NCI-H82 (cell line): ENCODE results near the gene PALLD.

Experiments
- DNase-seq: peaks from one replicate; lab custom pipeline; 2025; lab: John Stamatoyannopoulos, UW

The PALLD gene

DNA sequence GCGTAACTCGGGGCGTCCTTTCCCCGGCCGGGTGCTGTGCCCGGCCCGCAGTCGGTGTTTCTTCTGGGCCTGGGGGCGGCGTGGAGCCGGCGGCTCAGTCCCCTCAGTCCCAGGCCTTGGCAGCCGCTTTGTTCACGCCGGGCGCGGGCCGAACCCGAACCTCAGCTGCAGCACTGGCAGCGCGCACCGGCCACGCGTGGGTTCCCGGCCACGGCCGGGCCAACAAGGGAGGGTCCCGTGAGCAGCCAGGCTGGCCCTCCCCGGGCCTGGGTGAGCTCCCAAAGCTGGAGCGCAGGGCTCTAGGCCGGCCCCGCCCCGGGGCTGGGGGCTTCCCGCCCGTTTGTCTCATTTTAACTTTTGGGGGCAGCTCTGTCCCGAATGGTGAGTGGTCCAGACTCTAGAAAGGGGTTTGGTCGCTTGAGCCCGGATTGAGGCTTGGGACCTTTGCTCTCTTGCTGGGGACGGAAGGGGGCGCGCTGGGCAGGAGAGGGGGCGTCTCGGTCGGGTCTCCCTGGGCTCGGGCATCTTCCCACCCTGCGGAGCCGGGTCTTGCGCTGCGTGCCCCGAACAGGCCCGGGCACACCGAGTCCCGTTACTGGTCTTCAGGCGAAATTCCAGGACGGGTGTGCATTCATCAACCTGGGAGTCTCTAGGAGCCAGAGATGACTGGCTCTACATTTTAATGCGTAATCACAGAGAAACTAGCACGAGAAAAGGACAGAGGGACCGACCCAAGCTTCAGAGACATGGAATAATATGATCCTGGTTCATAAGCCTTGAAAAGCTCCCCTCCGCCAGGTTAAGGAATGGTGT lies 336.1 kb downstream of the PALLD start:
- peak; percentile 21 for DNase-seq

DNA sequence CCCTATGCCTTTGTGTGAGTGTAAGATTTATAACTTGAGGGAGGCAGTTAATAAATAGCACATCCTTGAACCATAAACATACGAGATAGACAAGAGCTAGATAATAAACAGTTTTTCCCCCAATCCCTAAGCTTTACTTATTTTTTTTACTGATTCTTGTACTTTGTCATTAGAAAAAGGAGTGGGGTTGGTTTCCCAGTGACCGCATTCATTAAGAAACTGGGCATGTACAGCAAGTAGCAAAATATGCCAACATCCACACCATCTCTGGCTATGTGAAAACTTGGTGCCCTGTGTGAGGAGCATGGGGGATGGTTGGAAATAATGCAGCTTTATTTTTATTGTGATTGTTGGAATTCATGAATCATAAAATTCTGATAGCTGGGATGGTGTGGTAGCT lies 337.0 kb downstream of the PALLD start:
- DNase-seq, result no peak

GRCh38 chr4:168835880-168836454 lies 339.1 kb downstream of the PALLD start:
- no peak for DNase-seq

DNA sequence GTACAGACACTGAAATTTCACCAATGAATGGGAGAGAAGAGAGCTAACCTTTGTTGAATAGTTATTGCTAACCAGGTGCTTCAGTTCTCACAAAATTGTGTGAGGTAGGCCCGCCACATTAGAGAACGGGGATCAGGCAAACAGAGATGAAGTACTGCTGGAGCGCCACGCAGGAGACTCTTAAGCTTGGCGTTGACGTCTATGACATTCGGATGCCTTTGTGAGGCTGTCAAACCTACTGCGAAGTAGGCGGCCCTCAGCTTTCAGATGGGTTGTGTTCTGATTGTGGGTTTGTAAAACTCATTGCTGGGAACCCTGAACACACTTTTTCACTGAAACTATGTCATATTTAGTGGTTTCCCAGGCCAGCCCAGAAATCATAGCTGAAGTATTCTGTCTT lies 339.6 kb downstream of the PALLD start:
- DNase-seq, result no peak

- no peak for DNase-seq
Observed at GRCh38 chr4:168837922-168838321, 341.1 kb downstream of the PALLD start.

GRCh38 chr4:168839758-168840391 lies 343.0 kb downstream of the PALLD start:
- DNase-seq, result no peak

DNA sequence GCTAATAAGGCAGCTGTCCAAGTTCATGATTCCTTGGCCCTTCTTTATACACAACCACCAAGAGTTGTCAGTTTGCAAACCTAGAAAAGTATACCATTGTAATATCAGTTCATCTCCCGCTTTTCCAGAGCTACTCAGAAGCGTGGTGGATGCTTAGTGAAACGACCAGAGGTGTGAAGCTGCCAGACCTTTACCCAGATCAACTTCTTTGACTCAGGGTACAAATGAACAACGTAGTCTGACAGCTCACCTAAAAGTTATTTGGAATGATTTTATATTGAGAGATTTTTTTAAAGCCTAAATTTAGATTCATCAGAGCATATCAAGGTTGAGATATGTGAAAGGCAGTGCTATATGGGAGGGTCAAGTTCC lies 343.5 kb downstream of the PALLD start:
- no peak for DNase-seq

DNA sequence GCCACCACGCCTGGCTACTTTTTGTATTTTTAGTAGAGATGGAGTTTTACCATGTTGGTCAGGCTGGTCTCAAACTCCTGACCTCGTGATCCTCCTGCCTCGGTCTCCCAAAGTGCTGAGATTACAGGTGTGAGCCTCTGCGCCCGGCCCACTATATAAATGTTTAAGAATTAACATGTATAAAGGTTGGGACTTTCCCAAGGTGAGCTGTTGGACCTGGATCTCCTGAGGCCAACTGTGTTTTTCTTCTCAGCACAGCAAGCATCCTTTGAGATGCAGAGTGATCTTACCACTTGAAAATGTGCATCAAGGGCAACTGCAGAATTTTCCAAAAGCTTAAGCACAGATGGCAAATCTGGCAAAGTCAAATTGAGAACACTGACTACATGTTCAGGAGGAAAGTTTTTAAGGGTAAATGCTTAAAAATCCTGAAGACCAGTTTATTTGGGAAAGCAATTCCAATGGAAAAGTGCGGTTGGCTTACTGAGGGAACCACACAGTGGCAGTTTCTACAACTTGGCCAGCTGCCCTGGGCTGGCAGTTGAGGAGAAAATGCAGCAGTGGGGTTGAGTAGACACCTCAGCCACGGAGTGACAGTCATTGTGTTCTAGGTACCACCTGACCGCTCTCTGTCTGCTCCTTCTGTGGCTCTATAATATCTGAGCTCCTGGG lies 344.3 kb downstream of the PALLD start:
- DNase-seq, result no peak

DNA sequence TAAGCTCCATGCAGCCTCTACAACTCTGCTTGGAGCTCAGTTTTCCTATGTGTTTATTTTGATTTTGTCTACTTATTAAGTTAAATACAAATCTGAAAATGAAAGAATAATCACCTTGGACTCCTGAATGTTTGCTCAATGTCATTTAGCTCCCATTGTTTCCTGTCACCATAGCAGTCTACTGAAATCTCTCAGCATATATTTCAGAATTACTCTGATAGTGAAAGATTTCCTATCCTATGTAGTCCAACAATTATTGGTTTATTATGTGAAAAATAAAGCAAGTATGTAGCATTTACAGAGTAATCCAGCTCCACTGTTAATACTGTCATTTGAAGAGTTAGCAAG lies 344.8 kb downstream of the PALLD start:
- no peak for DNase-seq

GRCh38 chr4:168842186-168842585 lies 345.3 kb downstream of the PALLD start:
- DNase-seq, result no peak

DNA sequence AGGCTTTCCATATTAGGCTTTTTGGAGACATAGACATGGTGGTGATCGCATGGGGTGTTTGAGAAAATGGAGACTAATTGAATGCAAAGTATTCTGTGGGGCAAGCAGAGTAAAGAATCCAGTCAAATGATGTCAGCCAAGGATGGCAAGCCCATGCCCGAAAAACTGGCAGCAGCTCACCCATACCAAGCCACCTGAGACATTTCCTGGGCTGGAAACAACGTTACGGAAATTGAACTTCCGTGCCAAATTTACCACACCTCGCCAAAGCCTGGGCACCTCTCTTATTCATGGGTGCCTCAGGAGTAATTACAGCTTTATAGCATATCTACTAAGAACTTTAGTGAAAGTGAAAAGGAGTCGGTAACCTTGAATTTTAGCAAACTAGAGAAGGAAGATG lies 346.8 kb downstream of the PALLD start:
- no peak for DNase-seq

GRCh38 chr4:168844353-168845049 lies 347.6 kb downstream of the PALLD start:
- DNase-seq, result no peak

DNA sequence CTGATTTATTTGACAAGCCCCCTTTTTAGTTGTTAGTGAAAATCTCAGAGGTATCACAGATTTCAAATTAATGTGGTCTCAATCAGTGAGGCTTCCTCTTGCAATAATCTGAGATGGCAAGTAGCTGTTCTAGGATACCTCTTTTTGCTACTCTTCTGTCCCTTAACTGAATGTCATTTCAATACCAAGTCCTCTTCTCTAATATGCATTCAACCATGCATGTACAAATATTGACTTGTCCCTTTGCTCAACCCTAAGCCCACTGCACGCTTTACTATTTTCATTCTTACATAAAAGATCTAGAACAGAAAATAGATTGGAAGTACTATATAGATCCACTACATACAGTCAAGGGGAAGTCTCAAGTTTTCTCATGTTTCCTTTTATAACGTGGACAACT lies 349.0 kb downstream of the PALLD start:
- DNase-seq, result no peak

GRCh38 chr4:168846414-168846813 lies 349.6 kb downstream of the PALLD start:
- DNase-seq, result no peak

- no peak for DNase-seq
Observed at GRCh38 chr4:168847771-168848502, 351.1 kb downstream of the PALLD start.

DNA sequence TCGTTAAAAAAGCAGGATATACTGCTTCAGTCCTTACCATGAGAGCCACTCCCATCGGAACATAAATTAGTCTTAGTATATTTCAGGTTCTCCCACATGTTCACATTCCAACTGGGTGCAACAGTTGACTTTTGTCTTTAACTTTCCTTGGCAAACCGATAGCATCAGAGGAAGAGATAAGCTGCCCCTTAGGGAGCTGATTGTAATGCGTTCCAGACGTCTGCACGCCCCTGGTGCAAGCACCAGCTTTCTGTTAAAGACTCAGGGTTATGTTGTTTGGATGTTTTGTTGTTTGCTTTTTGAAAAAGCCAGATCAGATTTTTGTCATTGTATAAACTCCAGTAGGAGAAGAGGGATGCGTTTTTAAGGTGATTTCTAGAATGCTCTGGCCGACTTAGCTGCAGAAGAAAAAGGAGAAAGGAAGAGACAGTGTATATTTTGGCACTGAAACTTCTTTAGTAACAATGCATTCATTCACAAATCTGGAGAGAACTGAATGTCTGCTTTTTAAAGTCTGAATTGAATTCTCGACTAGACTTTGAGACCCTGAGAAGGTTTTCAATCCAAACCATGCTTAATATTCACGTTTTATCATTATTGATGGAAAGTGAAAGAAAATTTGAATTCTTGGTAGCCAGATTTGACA lies 352.3 kb downstream of the PALLD start:
- peak; percentile 36 for DNase-seq

GRCh38 chr4:168849997-168850396 lies 353.1 kb downstream of the PALLD start:
- no peak for DNase-seq

DNA sequence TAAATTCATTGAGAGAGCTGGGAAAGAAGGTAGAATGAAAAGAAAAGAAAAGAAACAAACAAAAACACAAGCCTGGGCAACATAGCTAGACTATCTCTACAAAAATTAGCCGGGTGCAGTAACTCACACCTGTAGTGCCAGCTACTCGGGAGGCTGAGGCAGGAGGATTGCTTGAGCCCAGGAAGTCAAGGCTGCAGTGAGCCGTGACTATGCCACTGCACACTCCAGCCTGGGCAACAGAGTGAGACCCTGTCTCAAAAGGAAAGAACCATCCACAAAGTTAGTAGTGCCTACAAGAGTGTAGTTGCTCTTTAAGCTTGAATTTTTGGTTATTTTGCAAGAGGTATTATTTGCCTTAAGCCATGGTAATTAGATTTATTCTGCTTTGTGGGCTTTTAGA lies 355.5 kb downstream of the PALLD start:
- DNase-seq, result peak; percentile 44

DNA sequence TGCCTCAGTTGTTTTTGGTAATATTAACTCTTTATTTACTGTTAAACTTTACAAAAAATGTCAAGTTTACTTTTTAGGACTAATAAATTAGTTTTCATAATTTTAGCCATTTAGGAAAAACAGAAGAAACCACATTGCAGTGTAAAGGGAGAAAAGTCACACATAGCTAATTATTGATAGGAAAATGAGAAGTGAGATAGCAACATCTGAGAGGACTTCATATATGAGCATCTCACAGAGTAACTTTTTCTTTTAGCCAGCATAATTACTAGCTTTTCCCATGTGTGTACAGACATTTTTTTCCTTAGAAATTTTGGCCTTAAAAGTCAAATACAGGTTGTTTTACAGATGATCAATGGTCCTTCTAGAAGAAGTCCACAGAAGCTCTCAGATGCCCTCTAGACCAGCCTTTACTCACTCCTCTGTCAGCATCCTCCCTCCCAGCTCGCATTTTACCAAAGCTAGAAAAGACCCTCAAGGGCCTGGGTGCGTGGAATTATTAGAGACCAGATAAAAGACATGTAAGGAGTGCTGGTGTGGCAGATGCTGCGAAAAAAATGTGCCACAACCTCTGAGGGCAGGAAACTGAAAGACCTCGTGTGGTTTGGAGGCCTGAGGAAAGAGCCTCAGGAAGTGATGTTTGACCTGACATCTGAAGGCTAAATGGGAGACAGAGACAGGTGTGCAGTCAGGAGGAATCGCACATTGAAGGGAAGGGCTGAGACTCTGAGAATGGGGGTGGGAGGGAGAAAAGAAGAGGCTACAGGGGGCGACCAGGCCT lies 356.3 kb downstream of the PALLD start:
- no peak for DNase-seq

DNA sequence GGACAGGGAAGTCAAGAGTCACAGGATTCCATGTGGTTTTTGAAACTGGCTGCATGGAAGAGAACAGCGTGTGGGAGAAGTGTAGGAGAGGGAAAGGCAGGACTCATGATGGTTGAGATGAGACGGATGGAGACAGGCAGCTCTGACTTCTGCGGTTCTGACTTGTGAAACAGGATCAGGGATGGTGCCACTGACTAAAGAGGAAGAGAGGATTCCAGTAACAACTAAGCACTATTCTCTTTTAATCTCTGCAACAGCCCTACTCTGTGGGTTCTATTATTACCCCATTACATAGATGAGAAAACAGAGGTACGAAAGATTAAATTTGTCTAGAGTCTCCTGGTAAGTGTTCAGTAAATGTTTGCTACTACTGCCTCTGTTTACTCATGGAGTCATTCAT lies 356.9 kb downstream of the PALLD start:
- no peak for DNase-seq
